MM.1S (cell line): ENCODE results near the gene RUNX2.

ENCODE experiments used
- DNase-seq: peaks from one replicate; pipeline ENCODE4 v3.0.0-alpha.2; 2015
- H2AFZ ChIP-seq: fragments of 300-600 bp; sonication (generic); 2 replicates; pipeline ENCODE4 v1.6.0; 2016; ENCODE audit warnings: antibody characterized with exemption, low read length
- H3F3A ChIP-seq: fragments of 300-600 bp; sonication (generic); 2 replicates; pipeline ENCODE4 v1.6.1; 2016; ENCODE audit warnings: mild to moderate bottlenecking, antibody characterized with exemption, low read length, moderate library complexity, mixed read lengths; ENCODE audit not compliant: insufficient read depth
- H3K27ac ChIP-seq: fragments of 300-600 bp; sonication (generic); 2 replicates; pipeline ENCODE4 v1.5.1; 2016; ENCODE audit warnings: mild to moderate bottlenecking, low read length
- H3K27me3 ChIP-seq: fragments of 300-600 bp; sonication (generic); replicated peaks from 2 replicates; pipeline ENCODE4 v1.6.0; 2016; ENCODE audit warnings: low read length; ENCODE audit not compliant: insufficient read depth
- H3K36me3 ChIP-seq: fragments of 300-600 bp; sonication (generic); replicated peaks from 2 replicates; pipeline ENCODE4 v1.6.1; 2016; ENCODE audit warnings: mild to moderate bottlenecking, low read length, mixed read lengths; ENCODE audit not compliant: insufficient read depth
- H3K4me1 ChIP-seq: fragments of 300-600 bp; sonication (generic); 2 replicates; pipeline ENCODE4 v1.6.1; 2016; ENCODE audit warnings: low read length, mixed read lengths
- H3K4me2 ChIP-seq: fragments of 300-600 bp; sonication (generic); 2 replicates; pipeline ENCODE4 v1.6.0; 2016; ENCODE audit warnings: low read depth, low read length
- H3K4me3 ChIP-seq: fragments of 300-600 bp; sonication (generic); 2 replicates; pipeline ENCODE4 v1.5.1; 2016; ENCODE audit warnings: low read length, mixed read lengths
- H3K79me2 ChIP-seq: fragments of 300-600 bp; sonication (generic); 2 replicates; pipeline ENCODE4 v1.6.1; 2016; ENCODE audit warnings: mixed run types, low read length, mixed read lengths
- H3K9ac ChIP-seq: fragments of 300-600 bp; sonication (generic); 2 replicates; pipeline ENCODE4 v1.6.1; 2016; ENCODE audit warnings: low read length, mixed read lengths
- H3K9me2 ChIP-seq: fragments of 300-600 bp; sonication (generic); replicated peaks from 2 replicates; pipeline ENCODE4 v1.6.1; 2016; ENCODE audit warnings: mild to moderate bottlenecking, low read length, mixed read lengths; ENCODE audit not compliant: insufficient read depth
- H3K9me3 ChIP-seq: fragments of 300-600 bp; sonication (generic); replicated peaks from 2 replicates; pipeline ENCODE4 v1.6.1; 2016; ENCODE audit warnings: mild to moderate bottlenecking, low read length, mixed read lengths; ENCODE audit not compliant: insufficient read depth
- H4K20me1 ChIP-seq: fragments of 300-600 bp; sonication (generic); 2 replicates; pipeline ENCODE4 v1.6.1; 2016; ENCODE audit warnings: mild to moderate bottlenecking, low read length, moderate library complexity, mixed read lengths; ENCODE audit not compliant: insufficient read depth
- EZH2 ChIP-seq: fragments of 300-600 bp; sonication (generic); optimal IDR thresholded peaks from 2 replicates; pipeline ENCODE3; 2017; ENCODE audit warnings: low read depth, mild to moderate bottlenecking, antibody characterized with exemption, low read length, mixed read lengths
- EZH2phosphoT487 ChIP-seq: fragments of 300-600 bp; sonication (generic); IDR thresholded peaks from 2 replicates; pipeline ENCODE4 v1.6.1; 2018; ENCODE audit warnings: antibody characterized with exemption, low read length
- TF ChIP-seq, protein P1 (sequence below): fragments of 300-600 bp; sonication (generic); IDR thresholded peaks from 2 replicates; pipeline ENCODE4 v1.5.1; 2016; ENCODE audit warnings: antibody characterized with exemption, low read length, mixed read lengths

RUNX2 gene

DNA sequence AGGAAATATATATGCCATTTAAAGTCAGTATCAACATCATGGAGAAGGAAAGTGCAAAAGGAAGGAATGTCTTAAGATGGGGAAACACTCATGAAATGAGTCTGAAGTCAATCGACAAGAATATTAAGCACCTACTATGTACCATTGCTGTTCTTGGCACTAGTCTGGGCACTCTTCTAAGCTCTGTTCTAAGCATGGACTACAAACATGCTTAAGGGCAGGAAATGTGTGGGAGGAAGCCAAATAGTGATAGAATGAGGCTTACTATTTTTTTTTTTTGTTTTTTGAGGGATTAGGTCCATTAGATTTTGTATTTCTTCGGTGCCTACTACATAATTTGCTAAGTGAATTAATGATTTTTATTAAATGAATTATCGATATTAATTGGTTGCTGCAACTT, 133.4 kb downstream of the RUNX2 start:
- no peak for DNase-seq
- peaks cover 3% of the 10 kb centered on the region; the same call in 1 of the 2 replicates for H4K20me1 ChIP-seq
- H2AFZ ChIP-seq = no peak overlapping the region
- no peaks in the 10 kb centered on the region for H3K9me2 ChIP-seq
- H3K27ac ChIP-seq = no peak overlapping the region
- H3K9ac ChIP-seq = no peak overlapping the region
- 0 out of 2 replicates have a peak, but pooled peaks cover 4% of the 10 kb centered on the region for H3F3A ChIP-seq
- H3K4me3 ChIP-seq = no peak overlapping the region
- H3K4me2 ChIP-seq = no peak overlapping the region
- no peaks in the 10 kb centered on the region for H3K4me1 ChIP-seq
- H3K36me3 ChIP-seq = peaks cover 8% of the 10 kb centered on the region
- H3K79me2 ChIP-seq = peaks cover 94% of the 10 kb centered on the region
- TF ChIP-seq EZH2phosphoT487 = no peak
- TF ChIP-seq EZH2 = no peak
- TF ChIP-seq, protein P1, sequence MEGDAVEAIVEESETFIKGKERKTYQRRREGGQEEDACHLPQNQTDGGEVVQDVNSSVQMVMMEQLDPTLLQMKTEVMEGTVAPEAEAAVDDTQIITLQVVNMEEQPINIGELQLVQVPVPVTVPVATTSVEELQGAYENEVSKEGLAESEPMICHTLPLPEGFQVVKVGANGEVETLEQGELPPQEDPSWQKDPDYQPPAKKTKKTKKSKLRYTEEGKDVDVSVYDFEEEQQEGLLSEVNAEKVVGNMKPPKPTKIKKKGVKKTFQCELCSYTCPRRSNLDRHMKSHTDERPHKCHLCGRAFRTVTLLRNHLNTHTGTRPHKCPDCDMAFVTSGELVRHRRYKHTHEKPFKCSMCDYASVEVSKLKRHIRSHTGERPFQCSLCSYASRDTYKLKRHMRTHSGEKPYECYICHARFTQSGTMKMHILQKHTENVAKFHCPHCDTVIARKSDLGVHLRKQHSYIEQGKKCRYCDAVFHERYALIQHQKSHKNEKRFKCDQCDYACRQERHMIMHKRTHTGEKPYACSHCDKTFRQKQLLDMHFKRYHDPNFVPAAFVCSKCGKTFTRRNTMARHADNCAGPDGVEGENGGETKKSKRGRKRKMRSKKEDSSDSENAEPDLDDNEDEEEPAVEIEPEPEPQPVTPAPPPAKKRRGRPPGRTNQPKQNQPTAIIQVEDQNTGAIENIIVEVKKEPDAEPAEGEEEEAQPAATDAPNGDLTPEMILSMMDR = no peak
- H3K27me3 ChIP-seq = no peaks in the 10 kb centered on the region
- H3K9me3 ChIP-seq = no peaks in the 10 kb centered on the region

- no peak overlapping the region for H3K27ac ChIP-seq
- 0 out of 2 replicates have a peak, but pooled peaks cover 2% of the 10 kb centered on the region for H4K20me1 ChIP-seq
- H3K9ac ChIP-seq = no peak overlapping the region
- peaks cover 8% of the 10 kb centered on the region; the same call in 1 of the 2 replicates for H3F3A ChIP-seq
- H3K9me2 ChIP-seq = no peaks in the 10 kb centered on the region
- peaks cover 2% of the 10 kb centered on the region for H3K36me3 ChIP-seq
- TF ChIP-seq EZH2 (no peak), EZH2phosphoT487 (no peak)
- TF ChIP-seq, protein P1 = no peak
- no peaks in the 10 kb centered on the region for H3K9me3 ChIP-seq
- peaks cover under 1% of the 10 kb centered on the region for H3K4me1 ChIP-seq
- H3K4me3 ChIP-seq = no peak overlapping the region
- no peak for DNase-seq
- H3K79me2 ChIP-seq = peaks cover 91% of the 10 kb centered on the region
- no peak overlapping the region for H2AFZ ChIP-seq
- no peak overlapping the region for H3K4me2 ChIP-seq
- no peaks in the 10 kb centered on the region for H3K27me3 ChIP-seq
Measured at GRCh38 chr6:45462190-45463134, 134.3 kb downstream of the RUNX2 start.

DNA sequence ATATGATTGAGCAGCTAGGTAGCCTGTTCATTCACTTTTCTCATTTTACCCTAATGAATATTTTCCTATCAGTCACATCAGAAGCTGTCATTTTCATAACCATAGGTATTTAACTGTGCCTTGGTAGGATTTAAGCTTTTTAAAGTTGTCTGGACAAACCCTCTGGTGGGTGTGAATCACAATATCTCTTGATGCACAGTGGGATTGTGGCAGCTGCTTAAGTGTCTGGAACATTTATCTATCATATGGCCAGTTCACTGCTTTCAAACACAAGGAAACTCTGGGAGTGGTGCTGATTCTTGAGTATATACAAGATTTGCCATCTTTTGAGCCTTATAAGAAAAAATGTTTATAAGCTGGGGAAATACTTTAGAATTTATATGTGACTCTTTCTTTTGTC, 136.6 kb downstream of the RUNX2 start:
- Histone ChIP-seq H3K9me3 (no peaks in the 10 kb centered on the region), H3K4me2 (no peak overlapping the region), H4K20me1 (peaks cover 8% of the 10 kb centered on the region; the same call in 1 of the 2 replicates), H3K27ac (no peak overlapping the region), H2AFZ (no peak overlapping the region), H3K4me3 (no peak overlapping the region), H3K4me1 (peaks cover 8% of the 10 kb centered on the region), H3K27me3 (no peaks in the 10 kb centered on the region), H3K79me2 (peaks cover 92% of the 10 kb centered on the region), H3F3A (peaks cover 8% of the 10 kb centered on the region), H3K9me2 (no peaks in the 10 kb centered on the region), H3K9ac (no peak overlapping the region), H3K36me3 (peaks cover 2% of the 10 kb centered on the region)
- TF ChIP-seq, protein P1 = no peak
- TF ChIP-seq EZH2phosphoT487 (no peak), EZH2 (no peak)
- no peak for DNase-seq
